ENCODE measurements around the gene TSC1.

The TSC1 gene

DNA sequence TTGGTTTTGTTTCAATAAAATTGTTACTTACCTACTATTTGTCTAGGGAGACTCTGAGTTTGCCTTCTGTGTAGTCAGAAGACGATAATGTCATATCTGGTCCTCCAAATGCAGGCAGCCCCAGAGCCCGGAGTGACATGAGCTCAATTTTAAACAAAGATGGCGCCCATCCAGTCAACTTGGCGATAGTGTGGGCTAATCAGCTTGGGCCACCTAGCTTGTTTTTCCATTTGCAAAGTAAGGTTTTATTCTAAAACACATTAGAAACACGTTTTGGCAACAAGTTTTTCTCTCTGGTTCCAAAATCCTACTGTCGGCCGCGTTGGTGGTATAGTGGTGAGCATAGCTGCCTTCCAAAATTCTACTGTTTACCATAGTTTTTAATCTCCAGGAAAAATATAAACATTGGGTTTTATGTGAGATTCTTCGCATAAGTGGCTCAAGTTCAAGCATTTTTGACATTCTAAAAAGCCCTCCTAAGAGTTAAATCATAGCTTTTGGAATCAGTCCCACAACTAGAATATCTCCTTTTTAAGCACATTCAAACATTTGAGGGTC lies 13.2 kb downstream of the TSC1 start:
- no peak for DNase-seq

DNA sequence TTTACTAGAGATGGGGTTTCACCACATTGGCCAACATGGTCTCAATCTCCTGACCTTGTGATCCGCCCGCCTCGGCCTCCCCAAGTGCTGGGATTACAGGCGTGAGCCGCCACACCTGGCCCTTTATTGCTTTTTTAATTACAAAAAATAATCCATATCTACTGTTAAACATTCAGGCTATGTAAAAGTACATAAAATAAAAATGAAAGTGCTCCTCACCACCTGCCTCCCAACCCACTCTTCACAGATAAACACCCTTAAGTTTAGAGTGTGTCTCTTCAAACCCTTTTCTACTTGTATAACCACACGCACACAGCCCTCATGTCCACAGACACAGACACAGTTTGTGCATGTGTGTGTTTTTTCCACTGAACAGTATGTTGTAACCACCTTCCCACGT lies 16.7 kb downstream of the TSC1 start:
- no peak for DNase-seq

- DNase-seq: no peak
Observed at GRCh38 chr9:132923346-132923902, 21.0 kb downstream of the TSC1 start.

GRCh38 chr9:132919614-132920268 lies 24.7 kb downstream of the TSC1 start:
- DNase-seq: no peak

GRCh38 chr9:132914924-132915323 lies 29.5 kb downstream of the TSC1 start:
- no peak for DNase-seq

- DNase-seq: no peak
Observed at GRCh38 chr9:132912131-132912530, 32.3 kb downstream of the TSC1 start.

DNA sequence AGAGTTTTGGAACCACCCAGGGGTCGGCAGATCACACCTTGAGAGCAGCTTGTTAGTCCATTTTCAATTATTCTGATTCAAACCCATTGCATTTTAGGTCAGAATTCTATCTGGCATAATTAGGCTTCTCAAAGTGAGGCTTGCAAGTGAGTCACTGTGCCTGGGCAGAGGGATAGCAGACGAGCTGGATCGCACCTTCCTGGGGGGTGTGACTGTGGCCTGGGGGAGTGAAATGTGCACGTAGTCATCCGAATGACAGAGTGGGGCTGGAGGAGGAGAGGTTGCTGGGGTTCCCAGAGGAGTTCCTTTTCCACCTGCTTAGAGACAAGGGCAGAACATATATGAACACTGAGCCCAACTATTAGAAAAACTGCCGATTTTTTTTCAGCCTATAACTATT lies 34.0 kb downstream of the TSC1 start:
- DNase-seq: no peak

- DNase-seq: no peak
Observed at GRCh38 chr9:132909311-132909710, 35.1 kb downstream of the TSC1 start.

DNA sequence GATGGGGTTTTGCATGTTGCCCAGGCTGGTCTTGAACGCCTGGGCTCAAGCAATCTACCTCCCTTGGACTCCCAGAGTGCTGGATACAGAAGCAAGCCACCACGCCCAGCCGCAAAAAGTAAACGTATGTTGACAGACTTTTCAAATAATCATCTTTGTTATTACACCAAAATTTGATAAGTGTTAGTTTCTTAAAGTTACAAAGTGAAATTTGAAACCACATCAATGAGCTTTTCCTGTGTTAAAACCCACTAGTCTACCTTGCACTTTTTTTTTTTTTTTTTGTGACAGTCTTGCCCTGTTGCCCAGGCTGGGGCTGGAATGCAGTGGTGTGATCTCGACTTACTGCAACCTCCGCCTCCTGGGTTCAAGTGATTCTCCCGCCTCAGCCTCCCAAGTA lies 35.8 kb downstream of the TSC1 start:
- no peak for DNase-seq

DNA sequence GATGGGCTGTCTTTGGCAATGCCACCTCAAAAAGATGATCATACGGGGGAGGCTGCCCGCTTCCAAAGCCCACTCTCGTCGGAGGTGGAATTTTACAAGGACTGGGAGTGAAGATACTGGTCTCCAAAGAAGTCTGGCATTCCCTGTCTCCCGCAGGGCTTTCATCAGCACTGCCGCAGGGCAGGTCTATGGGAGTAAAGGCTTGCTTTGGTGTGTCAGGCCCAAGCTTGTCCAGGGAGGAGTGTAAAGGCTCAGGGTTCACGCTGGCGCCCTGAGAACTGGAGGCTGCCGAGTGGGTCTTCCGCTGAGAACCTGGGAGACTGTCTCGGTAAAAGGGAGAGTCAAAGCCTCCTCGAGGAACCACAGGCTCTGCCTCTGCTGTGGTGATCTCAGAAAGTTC lies 38.7 kb downstream of the TSC1 start:
- DNase-seq: no peak

- no peak for DNase-seq
Observed at GRCh38 chr9:132903574-132904492, 40.6 kb downstream of the TSC1 start.

- peak; percentile 64 to 76 for DNase-seq
Observed at GRCh38 chr9:132901858-132902831, 42.3 kb downstream of the TSC1 start.

DNA sequence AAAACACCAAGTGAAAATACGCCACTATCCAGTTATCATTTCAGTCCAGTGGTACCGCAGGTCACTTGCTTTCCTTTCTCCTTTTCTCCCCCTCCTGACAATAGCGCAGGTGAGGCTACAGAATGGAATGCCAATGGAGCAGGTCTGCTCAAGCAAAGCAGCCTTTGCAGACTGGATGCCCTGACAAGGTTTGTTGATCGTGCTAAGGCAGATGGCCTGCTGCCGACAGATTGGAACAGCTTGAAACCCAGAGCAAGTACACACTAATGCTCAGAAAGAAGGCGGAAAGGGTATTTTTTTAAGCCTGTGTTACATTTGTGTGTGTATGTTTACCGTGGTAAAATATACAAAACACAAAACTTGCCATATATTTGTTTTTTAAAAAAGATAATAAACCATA lies 46.4 kb downstream of the TSC1 start:
- no peak for DNase-seq

GRCh38 chr9:132896906-132897305 lies 47.5 kb downstream of the TSC1 start:
- no peak for DNase-seq

DNA sequence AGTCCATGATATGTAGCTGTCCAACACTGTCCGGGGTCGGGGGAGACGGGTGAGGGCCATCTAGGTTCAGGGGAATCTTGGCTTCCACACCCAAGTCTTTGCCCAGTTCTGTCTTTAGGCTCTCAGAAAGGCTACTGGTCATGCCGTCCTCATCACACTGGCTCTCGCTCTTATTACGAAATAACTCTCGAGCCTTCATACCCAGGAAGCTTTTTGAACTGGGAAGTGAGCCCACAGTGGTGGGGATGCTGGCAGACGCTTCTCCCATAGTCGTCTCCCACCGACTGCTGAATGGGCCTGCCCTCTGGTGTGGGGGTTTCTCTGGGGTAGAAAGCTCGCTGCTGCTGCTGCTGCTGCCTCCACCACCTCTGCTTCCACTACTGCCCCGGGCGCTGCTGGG lies 48.2 kb downstream of the TSC1 start:
- DNase-seq: no peak

DNA sequence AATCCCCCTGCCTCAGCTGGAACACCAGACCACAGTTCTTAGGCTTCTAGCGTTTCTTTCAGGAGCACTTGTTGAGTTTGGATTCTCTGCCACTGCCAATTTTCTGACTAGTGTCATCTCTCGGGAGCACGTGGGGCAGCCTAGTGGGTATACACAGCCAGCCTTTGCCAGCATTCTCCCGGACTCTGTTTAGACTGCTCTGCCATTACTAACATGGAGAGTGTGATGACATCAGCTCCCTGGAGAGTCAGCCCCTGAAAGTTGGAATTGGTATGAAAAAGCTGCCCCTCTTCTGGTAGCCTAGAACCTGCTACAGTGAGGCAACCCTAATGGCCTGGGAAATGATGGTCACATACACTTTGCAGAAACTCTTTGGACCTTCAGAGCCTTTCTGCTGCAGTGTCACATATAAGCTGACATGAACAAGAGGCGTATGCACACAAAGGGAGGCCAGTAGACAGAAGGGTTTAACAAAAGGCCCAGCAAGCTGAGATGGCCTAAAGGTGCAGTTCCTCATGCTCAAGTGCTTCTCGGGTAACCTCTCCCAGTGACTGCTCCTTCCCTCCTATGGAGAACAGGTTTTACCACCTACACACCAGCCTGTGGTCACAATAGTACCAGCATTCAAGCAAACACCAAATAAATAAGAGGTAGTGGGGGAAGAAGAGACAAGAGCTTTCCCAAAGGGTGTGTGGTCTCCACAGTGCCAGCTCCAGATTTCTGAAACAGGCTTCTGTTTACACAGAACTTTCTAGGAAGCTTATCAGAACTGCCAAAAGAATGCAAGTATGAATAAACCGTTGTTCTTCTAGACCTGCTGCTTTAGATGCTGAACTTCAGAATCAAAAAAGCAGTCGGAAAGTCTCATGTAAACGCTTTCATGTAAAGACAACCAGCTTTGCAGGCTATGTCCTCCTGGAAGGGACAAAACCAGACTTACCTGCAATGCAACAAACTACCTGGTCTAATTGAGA lies 49.3 kb downstream of the TSC1 start:
- no peak for DNase-seq

- no peak for DNase-seq
Observed at GRCh38 chr9:132894346-132894745, 50.1 kb downstream of the TSC1 start.

DNA sequence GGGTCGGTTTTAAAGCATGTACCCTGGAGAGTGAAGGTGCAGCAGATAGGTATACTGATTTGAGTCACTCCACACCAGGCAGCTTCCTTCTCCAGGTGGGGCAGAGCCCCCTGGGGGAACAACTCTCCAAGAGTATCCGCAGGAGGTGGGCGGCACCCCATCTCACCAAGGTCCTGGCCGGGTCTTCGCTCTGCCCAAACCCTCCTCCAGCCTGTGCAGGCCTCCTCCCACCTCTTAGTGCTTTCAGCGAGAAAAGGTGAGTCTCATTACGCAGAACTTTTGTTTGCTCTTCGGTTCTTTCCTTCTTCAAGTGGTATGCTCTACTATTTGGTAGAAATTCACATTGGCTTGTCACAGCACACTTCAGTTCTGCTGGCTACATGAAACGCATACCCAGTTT lies 52.0 kb downstream of the TSC1 start:
- DNase-seq: no peak

GRCh38 chr9:132888151-132888550 lies 56.3 kb downstream of the TSC1 start:
- no peak for DNase-seq

GRCh38 chr9:132887181-132888120 lies 57.0 kb downstream of the TSC1 start:
- DNase-seq: no peak

All from SHP77 (cell line).